Loucy (cell line): Measurements from ENCODE around the gene STON2.

Experiments used
- H2AFZ ChIP-seq: fragments of 200-600 bp; sonication (generic); 2 replicates; pipeline ENCODE4 v1.6.0; 2016; ENCODE audit warnings: antibody characterized with exemption, mild to moderate bottlenecking, low read length, moderate library complexity
- H3F3A ChIP-seq: fragments of 200-600 bp; 2 replicates; pipeline ENCODE4 v1.6.0; 2016; ENCODE audit warnings: antibody characterized with exemption, low read depth, mild to moderate bottlenecking
- H3K27me3 ChIP-seq: fragments of 200-600 bp; sonication (generic); 2 replicates; pipeline ENCODE4 v1.6.1; 2014; ENCODE audit warnings: low read length, mild to moderate bottlenecking; ENCODE audit not compliant: insufficient read depth, poor library complexity, severe bottlenecking
- H3K36me3 ChIP-seq: fragments of 200-600 bp; sonication (generic); 2 replicates; pipeline ENCODE4 v1.6.1; 2016; ENCODE audit warnings: low read length; ENCODE audit not compliant: insufficient read depth
- H3K4me1 ChIP-seq: fragments of 200-600 bp; sonication (generic); 2 replicates; pipeline ENCODE4 v1.5.1; 2014; ENCODE audit warnings: low read length, mild to moderate bottlenecking; ENCODE audit not compliant: insufficient read depth, poor library complexity, severe bottlenecking
- H3K4me2 ChIP-seq: fragments of 200-600 bp; sonication (generic); 2 replicates; pipeline ENCODE4 v1.6.0; 2014; ENCODE audit warnings: antibody characterized with exemption, low read length, low read depth, mild to moderate bottlenecking; ENCODE audit not compliant: poor library complexity, severe bottlenecking
- H3K4me3 ChIP-seq: fragments of 200-600 bp; sonication (generic); 2 replicates; pipeline ENCODE4 v1.5.1; 2014; ENCODE audit warnings: low read length, mild to moderate bottlenecking, mixed read lengths; ENCODE audit not compliant: poor library complexity, severe bottlenecking
- H3K79me2 ChIP-seq: fragments of 200-600 bp; sonication (generic); 2 replicates; pipeline ENCODE4 v1.6.1; 2014; ENCODE audit warnings: low read length; ENCODE audit not compliant: insufficient read depth
- H3K9ac ChIP-seq: fragments of 200-600 bp; sonication (generic); 2 replicates; pipeline ENCODE4 v1.6.0; 2014; ENCODE audit warnings: mild to moderate bottlenecking, low read depth, low read length, moderate library complexity; ENCODE audit not compliant: poor library complexity, severe bottlenecking
- H3K9me2 ChIP-seq: fragments of 200-600 bp; sonication (generic); replicated peaks from 2 replicates; pipeline ENCODE4 v1.6.1; 2016; ENCODE audit warnings: low read depth, low read length, mixed read lengths
- H3K9me3 ChIP-seq: fragments of 200-600 bp; sonication (generic); 2 replicates; pipeline ENCODE4 v1.6.1; 2014; ENCODE audit warnings: mild to moderate bottlenecking, antibody characterized with exemption, low read length, low read depth; ENCODE audit not compliant: insufficient read depth
- H4K20me1 ChIP-seq: fragments of 200-600 bp; sonication (generic); 2 replicates; pipeline ENCODE4 v1.6.0; 2014; ENCODE audit warnings: antibody characterized with exemption, low read length, mild to moderate bottlenecking; ENCODE audit not compliant: insufficient read depth, poor library complexity, severe bottlenecking
- EZH2phosphoT487 ChIP-seq: fragments of 200-600 bp; IDR thresholded peaks from 2 replicates; pipeline ENCODE4 v1.6.1; 2018; ENCODE audit warnings: antibody characterized with exemption, mild to moderate bottlenecking, moderate library complexity, borderline replicate concordance
- TF ChIP-seq, protein P1 (sequence below): fragments of 200-600 bp; sonication (generic); conservative IDR thresholded peaks from 2 replicates; pipeline ENCODE4 v1.5.1; 2014; ENCODE audit warnings: mild to moderate bottlenecking, antibody characterized with exemption, low read length

STON2 gene

DNA sequence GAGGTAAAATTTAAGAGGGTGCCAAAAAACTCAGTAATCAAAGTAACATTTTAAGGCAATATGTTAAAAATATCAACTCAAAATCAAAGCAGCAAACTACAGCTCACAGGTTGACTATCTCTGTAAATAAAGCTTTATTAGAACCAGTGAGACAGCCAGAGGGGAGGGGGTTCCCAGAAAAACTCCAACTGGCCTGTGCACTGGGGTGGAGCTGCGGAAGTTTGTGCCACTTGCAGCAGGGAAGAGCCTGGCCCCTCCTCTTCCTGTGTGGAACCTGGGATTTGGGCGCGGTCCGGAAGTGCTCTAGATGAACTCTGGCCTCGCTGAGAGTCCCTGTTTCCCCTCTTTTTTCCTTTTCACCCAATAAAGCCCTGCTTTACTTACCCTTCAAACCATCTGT is 8.1 kb downstream of the STON2 start:
- H3K9me2 ChIP-seq: no peaks in the 10 kb centered on the region
- no peak overlapping the region for H3K9ac ChIP-seq
- no peaks in the 10 kb centered on the region for H3K79me2 ChIP-seq
- H3K27me3 ChIP-seq: no peaks in the 10 kb centered on the region
- H3K4me2 ChIP-seq: no peak overlapping the region
- H4K20me1 ChIP-seq: no peaks in the 10 kb centered on the region
- H3F3A ChIP-seq: no peaks in the 10 kb centered on the region
- no peaks in the 10 kb centered on the region for H3K4me1 ChIP-seq
- no peak overlapping the region for H3K4me3 ChIP-seq
- H3K36me3 ChIP-seq: no peaks in the 10 kb centered on the region
- H3K9me3 ChIP-seq: no peaks in the 10 kb centered on the region
- TF ChIP-seq, protein P1, sequence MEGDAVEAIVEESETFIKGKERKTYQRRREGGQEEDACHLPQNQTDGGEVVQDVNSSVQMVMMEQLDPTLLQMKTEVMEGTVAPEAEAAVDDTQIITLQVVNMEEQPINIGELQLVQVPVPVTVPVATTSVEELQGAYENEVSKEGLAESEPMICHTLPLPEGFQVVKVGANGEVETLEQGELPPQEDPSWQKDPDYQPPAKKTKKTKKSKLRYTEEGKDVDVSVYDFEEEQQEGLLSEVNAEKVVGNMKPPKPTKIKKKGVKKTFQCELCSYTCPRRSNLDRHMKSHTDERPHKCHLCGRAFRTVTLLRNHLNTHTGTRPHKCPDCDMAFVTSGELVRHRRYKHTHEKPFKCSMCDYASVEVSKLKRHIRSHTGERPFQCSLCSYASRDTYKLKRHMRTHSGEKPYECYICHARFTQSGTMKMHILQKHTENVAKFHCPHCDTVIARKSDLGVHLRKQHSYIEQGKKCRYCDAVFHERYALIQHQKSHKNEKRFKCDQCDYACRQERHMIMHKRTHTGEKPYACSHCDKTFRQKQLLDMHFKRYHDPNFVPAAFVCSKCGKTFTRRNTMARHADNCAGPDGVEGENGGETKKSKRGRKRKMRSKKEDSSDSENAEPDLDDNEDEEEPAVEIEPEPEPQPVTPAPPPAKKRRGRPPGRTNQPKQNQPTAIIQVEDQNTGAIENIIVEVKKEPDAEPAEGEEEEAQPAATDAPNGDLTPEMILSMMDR: no peak
- no peak for TF ChIP-seq EZH2phosphoT487
- no peak overlapping the region for H2AFZ ChIP-seq

DNA sequence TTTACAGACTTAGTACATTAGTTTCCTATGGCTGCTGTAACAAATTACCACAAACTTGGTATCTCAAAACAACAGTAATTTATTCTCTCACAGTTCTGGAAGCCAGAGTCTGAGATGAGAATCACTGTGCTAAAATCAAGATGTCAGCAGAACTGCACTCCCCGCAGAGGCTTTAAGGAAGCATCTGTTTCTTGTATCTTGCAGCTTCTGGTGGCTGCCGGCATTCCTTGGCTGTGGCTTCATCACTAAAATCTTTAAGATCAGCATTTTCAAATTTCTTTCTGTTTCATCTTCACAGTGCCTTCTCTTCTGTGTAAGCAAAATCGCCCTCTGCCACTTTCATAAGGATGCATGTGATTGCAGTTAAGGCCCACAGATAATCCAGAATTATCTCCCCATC is 9.4 kb downstream of the STON2 start:
- no peaks in the 10 kb centered on the region for H4K20me1 ChIP-seq
- no peak for TF ChIP-seq EZH2phosphoT487
- TF ChIP-seq, protein P1: no peak

DNA sequence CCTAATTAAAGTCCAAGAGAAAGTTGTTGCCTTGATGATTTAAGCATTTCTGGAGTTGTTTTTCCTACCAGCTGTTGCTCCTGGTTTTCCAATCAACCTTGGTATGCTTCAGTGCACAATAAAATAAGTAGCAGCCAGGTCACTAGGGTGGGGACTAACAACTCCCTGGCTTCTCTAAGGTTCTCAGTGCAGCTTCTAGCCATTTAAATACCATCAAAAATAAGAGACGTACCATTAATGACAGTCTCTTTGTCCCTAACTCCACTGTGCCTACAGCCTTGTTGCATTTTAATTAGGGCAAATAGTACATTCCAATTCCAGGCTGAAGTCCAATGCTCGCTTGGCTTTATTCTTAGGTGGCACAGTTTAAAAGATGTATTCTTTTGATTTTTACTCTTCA is 11.8 kb downstream of the STON2 start:
- Histone ChIP-seq H3K4me3 (no peak overlapping the region), H3K4me1 (no peaks in the 10 kb centered on the region), H3F3A (no peaks in the 10 kb centered on the region), H3K27me3 (no peaks in the 10 kb centered on the region), H2AFZ (no peak overlapping the region), H3K79me2 (no peaks in the 10 kb centered on the region), H3K36me3 (no peaks in the 10 kb centered on the region), H3K4me2 (no peak overlapping the region), H3K9ac (no peak overlapping the region), H3K9me2 (no peaks in the 10 kb centered on the region), H3K9me3 (no peaks in the 10 kb centered on the region), H4K20me1 (no peaks in the 10 kb centered on the region)
- TF ChIP-seq, protein P1: no peak
- TF ChIP-seq EZH2phosphoT487: no peak

More for the DNA sequence above, 9.4 kb downstream of the STON2 start:
- no peaks in the 10 kb centered on the region for H3K9me2 ChIP-seq
- no peaks in the 10 kb centered on the region for H3K4me1 ChIP-seq
- H3K27me3 ChIP-seq: no peaks in the 10 kb centered on the region
- H2AFZ ChIP-seq: no peak overlapping the region
- no peak overlapping the region for H3K4me3 ChIP-seq
- H3F3A ChIP-seq: no peaks in the 10 kb centered on the region
- no peaks in the 10 kb centered on the region for H3K79me2 ChIP-seq
- H3K36me3 ChIP-seq: no peaks in the 10 kb centered on the region
- no peak overlapping the region for H3K9ac ChIP-seq
- no peaks in the 10 kb centered on the region for H3K9me3 ChIP-seq
- H3K4me2 ChIP-seq: no peak overlapping the region
